Fibroblast of pulmonary artery (primary cell): ENCODE results near the gene PPM1F.
"Not testable (repeated sequence)": the region's sequence is repeated elsewhere in the genome, so short reads cannot be mapped to it uniquely, and the experiment has no call there.

Experiments used
- DNase-seq: peaks from one replicate; pipeline ENCODE4 v3.0.0-alpha.2; 2010; ENCODE audit warnings: low read depth
- H3K4me3 ChIP-seq: replicated peaks from 2 replicates; pipeline ENCODE4 v1.5.1; 2011; ENCODE audit warnings: low read depth, mild to moderate bottlenecking, control low read depth, low read length, moderate library complexity
- CTCF ChIP-seq: IDR thresholded peaks from 2 replicates; pipeline ENCODE4 v1.5.1; 2011; ENCODE audit warnings: mild to moderate bottlenecking, control low read depth, low read length, inconsistent platforms; ENCODE audit errors: missing control alignments

The PPM1F gene

DNA sequence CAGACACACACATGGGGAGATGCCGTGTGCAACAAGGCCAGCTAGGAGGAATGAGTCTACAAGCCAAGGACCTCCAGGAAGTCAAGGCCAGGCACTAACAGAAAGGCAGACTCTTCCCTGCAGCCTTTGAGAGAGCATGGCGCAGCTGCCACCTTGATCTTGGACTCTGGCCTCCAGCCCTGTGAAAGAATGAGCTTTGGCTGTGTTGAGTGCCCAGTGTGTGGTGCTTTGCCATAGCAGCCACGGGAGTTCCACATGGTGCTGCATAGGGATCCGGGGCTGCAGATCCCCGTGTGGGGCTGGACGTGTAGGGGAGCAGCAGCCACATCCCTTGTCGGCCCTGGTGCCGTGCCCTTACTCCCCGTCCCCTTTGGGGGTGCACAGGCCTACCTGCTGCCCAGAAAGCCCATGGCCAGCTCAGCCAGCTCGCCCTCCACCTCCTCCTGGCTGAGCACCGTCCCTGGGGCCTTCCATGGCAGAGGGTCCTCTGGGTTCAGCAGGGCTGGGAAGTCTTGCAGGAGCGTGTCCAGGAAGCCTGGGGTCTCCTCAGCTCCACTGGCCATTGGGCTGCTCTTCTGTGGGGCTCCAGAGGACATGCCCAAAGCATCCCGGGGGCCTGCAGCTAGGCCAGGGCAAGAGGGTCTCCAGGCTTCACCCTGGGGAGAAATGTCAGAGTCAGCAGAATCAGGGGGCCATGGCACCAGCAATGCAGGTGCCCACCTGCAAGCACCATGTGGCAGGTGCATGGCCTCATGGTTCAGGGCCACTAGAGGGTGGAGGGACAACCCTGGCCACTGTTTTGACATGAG is 7.0 kb downstream of the PPM1F start:
- no peak overlapping the region for H3K4me3 ChIP-seq
- DNase-seq: no peak
- no peak for TF ChIP-seq CTCF

- TF ChIP-seq CTCF: no peak
- no peak overlapping the region for H3K4me3 ChIP-seq
- no peak for DNase-seq
Observed at GRCh38 chr22:21944871-21945270, 7.8 kb downstream of the PPM1F start.

DNA sequence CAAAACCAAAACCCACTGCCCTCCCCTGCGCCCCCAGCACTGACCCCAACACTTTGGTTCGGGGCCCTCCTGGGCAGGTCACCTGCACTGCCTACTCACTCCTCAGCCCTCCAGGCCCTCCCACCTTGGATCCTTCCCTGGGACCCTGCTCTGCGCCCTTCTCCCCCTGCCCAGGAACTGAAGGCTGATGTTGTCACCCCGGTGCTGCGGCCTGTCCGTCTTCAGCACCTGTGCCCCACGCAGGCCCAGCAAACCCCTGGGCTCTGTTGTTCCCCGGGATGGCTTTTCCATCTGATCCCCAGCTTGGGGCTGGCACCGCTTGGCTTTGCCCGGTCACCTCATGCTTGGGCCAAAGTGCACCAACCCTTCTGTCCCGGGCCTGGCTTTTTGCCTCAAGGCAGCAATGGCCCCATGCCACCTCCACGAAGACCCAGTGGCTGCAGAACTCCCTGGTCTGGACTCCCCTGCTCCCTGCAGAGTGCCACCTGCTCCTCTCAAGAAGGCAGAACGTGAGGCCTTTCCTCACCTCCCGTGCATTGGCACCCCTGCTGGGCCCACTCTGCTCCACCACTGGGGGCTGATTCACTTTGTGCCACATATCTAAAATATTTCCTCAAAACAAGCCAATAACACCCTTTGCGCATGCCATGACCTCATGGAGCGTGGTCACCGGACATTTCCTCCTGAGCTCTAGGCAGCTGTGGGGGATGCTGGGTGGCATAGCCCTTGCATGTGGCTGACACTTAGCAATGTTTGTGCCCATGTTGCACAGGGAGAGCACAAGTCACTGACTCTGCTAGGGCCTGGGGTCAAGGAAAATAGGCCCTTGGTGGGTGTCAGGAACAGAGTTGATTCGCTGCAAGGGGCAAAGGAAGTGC is 8.8 kb downstream of the PPM1F start:
- TF ChIP-seq CTCF: no peak
- no peak for DNase-seq
- no peak overlapping the region for H3K4me3 ChIP-seq

- peak; percentile 89 for DNase-seq
- TF ChIP-seq CTCF: no peak
- no peak overlapping the region for H3K4me3 ChIP-seq
Observed at GRCh38 chr22:21942407-21943343, 10.0 kb downstream of the PPM1F start.

GRCh38 chr22:21941921-21942320 is 10.7 kb downstream of the PPM1F start:
- DNase-seq: no peak
- H3K4me3 ChIP-seq: no peak overlapping the region
- TF ChIP-seq CTCF: no peak

DNA sequence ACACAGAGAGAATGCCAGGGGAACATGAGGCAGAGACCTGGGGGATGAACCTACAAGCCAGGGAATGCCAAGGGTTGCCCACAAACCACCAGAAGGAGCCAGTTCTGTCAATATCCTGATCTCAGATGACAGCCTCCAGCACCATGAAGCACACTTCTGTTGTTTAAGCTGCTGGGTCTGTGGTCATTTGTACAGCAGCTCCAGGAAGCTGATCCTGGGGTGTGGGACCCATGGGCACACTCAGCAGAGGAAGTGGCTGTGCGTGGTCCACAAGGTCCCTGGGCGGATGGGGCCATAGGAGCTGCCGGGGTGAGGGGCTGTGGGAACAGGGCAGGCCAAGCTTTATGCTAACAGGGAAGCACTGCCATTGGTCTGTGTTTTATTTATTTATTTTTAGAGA is 12.1 kb downstream of the PPM1F start:
- TF ChIP-seq CTCF: no peak
- no peak overlapping the region for H3K4me3 ChIP-seq
- no peak for DNase-seq

GRCh38 chr22:21939935-21940334 is 12.7 kb downstream of the PPM1F start:
- DNase-seq, H3K4me3 ChIP-seq: not testable (repeated sequence)
